Right atrium auricular region (tissue), 2 donors: ENCODE results near the gene PAK6. TPM values are rescaled to one million over a fixed set of nuclear protein-coding genes. Genes with fewer than 3 reads are reported as not detected.

ENCODE experiments used
- DNase-seq: peaks from one replicate; pipeline ENCODE4 v3.0.0-alpha.2; 2019; ENCODE audit warnings: low spot score
- H3K27ac ChIP-seq, 2 donors: fragments of 200-600 bp; sonication (generic); 1 replicate in 1 of 2; 2 replicates in 1 of 2; pipeline ENCODE4 v1.5.1; 2016 to 2019
- H3K27me3 ChIP-seq, 2 donors: fragments of 200-600 bp; sonication (generic); one replicate each; pipeline versions ENCODE4 v1.5.1 to v1.6.0; 2017 to 2019
- H3K36me3 ChIP-seq: fragments of 200-600 bp; sonication (generic); one replicate; pipeline ENCODE4 v1.5.1; 2016
- H3K4me1 ChIP-seq, 2 donors: fragments of 200-600 bp; sonication (generic); one replicate each; pipeline versions ENCODE4 v1.5.1 to v1.6.0; 2017 to 2019
- H3K4me3 ChIP-seq, 2 donors: fragments of 200-600 bp; sonication (generic); 1 replicate in 1 of 2; 2 replicates in 1 of 2; pipeline ENCODE4 v1.5.1; 2017 to 2019; ENCODE audit warnings: mild to moderate bottlenecking in 1 of 2, moderate library complexity in 1 of 2
- H3K9me3 ChIP-seq, 2 donors: fragments of 200-600 bp; sonication (generic); one replicate each; pipeline ENCODE4 v1.5.1; 2019
- CTCF ChIP-seq, 2 donors: fragments of 200-600 bp; sonication (generic); IDR thresholded peaks; one replicate each; pipeline ENCODE4 v1.5.1; 2019; ENCODE audit warnings: antibody characterized with exemption in 2 of 2
- total RNA-seq, 2 donors: library from RNA; depleted of rRNA; stranded (reverse); fragments of >200 nt; gene quantifications; one replicate each; pipeline ENCODE4 v1.1.0, GENCODE V29; 2016

The PAK6 gene
- total RNA-seq, 2 donors from 2014 or later = 15.3 to 32.5 TPM

GRCh38 chr15:40263024-40263754, 24.3 kb downstream of the PAK6 start:
- DNase-seq = no peak
- no peaks in the 10 kb centered on the region for H3K9me3 ChIP-seq
- H3K4me3 ChIP-seq = no peak overlapping the region
- H3K27me3 ChIP-seq = no peaks in the 10 kb centered on the region
- peaks cover 0 to 10% of the 10 kb centered on the region in 2 donors for H3K4me1 ChIP-seq
- no peak for TF ChIP-seq CTCF (IDR thresholded peaks at IDR 0.05)
- H3K36me3 ChIP-seq = no peaks in the 10 kb centered on the region
- peak overlapping the region in 1 of 2 donors; percentile 26 for H3K27ac ChIP-seq

- Histone ChIP-seq H3K4me1 (peaks cover 0 to 10% of the 10 kb centered on the region in 2 donors), H3K27ac (no peak overlapping the region), H3K27me3 (no peaks in the 10 kb centered on the region), H3K36me3 (no peaks in the 10 kb centered on the region), H3K9me3 (no peaks in the 10 kb centered on the region), H3K4me3 (no peak overlapping the region)
- no peak for DNase-seq
- TF ChIP-seq CTCF (IDR thresholded peaks at IDR 0.05) = no peak
These were observed 25.7 kb downstream of the PAK6 start for GRCh38 chr15:40264321-40265153.

GRCh38 chr15:40265355-40265754, 26.5 kb downstream of the PAK6 start:
- no peak for TF ChIP-seq CTCF (IDR thresholded peaks at IDR 0.05)
- no peak for DNase-seq
- Histone ChIP-seq H3K27me3 (no peaks in the 10 kb centered on the region), H3K36me3 (no peaks in the 10 kb centered on the region), H3K4me3 (no peak overlapping the region), H3K9me3 (no peaks in the 10 kb centered on the region), H3K4me1 (peaks cover 0 to 10% of the 10 kb centered on the region in 2 donors), H3K27ac (no peak overlapping the region)

GRCh38 chr15:40265875-40266274, 27.0 kb downstream of the PAK6 start:
- no peaks in the 10 kb centered on the region for H3K36me3 ChIP-seq
- H3K27ac ChIP-seq = no peak overlapping the region
- H3K9me3 ChIP-seq = no peaks in the 10 kb centered on the region
- DNase-seq = no peak
- peaks cover 0 to 10% of the 10 kb centered on the region in 2 donors for H3K4me1 ChIP-seq
- H3K4me3 ChIP-seq = no peak overlapping the region
- H3K27me3 ChIP-seq = no peaks in the 10 kb centered on the region
- TF ChIP-seq CTCF (IDR thresholded peaks at IDR 0.05) = no peak

- no peaks in the 10 kb centered on the region for H3K36me3 ChIP-seq
- H3K4me1 ChIP-seq = peaks cover 0 to 10% of the 10 kb centered on the region in 2 donors
- no peak overlapping the region for H3K4me3 ChIP-seq
- no peaks in the 10 kb centered on the region for H3K9me3 ChIP-seq
- H3K27ac ChIP-seq = no peak overlapping the region
- no peak for TF ChIP-seq CTCF (IDR thresholded peaks at IDR 0.05)
- peak; percentile 67 for DNase-seq
- H3K27me3 ChIP-seq = no peaks in the 10 kb centered on the region
These were observed 28.0 kb downstream of the PAK6 start for GRCh38 chr15:40266828-40267304.
